HEK293 (cell line): Measurements from ENCODE around the gene ARG1.

Experiments
- SP2 ChIP-seq: fragments of 450-650 bp; formaldehyde crosslinking; IDR thresholded peaks from 2 replicates; pipeline ENCODE4 v1.5.1; 2016; ENCODE audit warnings: missing biosample characterization, missing genetic modification characterization
- ZNF394 ChIP-seq: fragments of 450-650 bp; formaldehyde crosslinking; IDR thresholded peaks from 2 replicates; pipeline ENCODE4 v1.5.1; 2016; ENCODE audit warnings: missing biosample characterization, missing genetic modification characterization, mild to moderate bottlenecking, moderate library complexity, borderline replicate concordance
- TF ChIP-seq, protein P1 (sequence below): fragments of 450-650 bp; formaldehyde crosslinking; IDR thresholded peaks from 2 replicates; pipeline ENCODE4 v1.5.1; 2016; ENCODE audit warnings: missing biosample characterization, missing genetic modification characterization

DNA sequence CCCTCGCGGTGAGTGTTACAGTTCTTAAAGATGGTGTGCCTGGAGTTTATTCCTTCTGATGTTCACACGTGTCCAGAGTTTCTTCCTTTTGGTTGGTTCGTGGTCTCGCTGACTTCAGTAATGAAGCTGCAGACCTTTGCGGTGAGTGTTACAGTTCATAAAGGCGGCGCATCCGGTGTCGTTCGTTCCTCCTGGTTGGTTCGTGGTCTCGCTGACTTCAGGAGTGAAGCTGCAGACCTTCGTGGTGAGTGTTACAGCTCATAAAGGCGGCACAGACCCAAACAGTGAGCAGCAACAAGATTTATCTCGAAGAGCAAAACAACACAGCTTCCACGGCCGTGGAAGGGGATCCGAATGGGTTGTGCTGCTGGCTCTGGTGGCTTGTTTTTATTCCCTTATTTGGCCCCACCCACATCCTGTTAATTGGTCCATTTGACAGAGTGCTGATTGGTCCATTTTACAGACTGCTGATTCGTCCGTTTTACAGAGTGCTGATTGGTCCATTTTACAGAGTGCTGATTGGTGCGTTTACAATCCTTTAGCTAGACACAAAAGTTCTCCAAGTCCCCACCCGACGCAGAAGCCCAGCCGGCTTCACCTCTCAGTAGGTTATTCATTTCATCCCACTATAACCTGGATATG, 48.2 kb upstream of the ARG1 start:
- TF ChIP-seq ZNF394 (tag by site-specific recombination) = no peak
- TF ChIP-seq, protein P1, sequence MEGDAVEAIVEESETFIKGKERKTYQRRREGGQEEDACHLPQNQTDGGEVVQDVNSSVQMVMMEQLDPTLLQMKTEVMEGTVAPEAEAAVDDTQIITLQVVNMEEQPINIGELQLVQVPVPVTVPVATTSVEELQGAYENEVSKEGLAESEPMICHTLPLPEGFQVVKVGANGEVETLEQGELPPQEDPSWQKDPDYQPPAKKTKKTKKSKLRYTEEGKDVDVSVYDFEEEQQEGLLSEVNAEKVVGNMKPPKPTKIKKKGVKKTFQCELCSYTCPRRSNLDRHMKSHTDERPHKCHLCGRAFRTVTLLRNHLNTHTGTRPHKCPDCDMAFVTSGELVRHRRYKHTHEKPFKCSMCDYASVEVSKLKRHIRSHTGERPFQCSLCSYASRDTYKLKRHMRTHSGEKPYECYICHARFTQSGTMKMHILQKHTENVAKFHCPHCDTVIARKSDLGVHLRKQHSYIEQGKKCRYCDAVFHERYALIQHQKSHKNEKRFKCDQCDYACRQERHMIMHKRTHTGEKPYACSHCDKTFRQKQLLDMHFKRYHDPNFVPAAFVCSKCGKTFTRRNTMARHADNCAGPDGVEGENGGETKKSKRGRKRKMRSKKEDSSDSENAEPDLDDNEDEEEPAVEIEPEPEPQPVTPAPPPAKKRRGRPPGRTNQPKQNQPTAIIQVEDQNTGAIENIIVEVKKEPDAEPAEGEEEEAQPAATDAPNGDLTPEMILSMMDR (tag by site-specific recombination) = no peak
- no peak for TF ChIP-seq SP2 (tag by site-specific recombination)
